ENCODE data around the gene THSD8. TPM values are rescaled to one million over a fixed set of nuclear protein-coding genes. Genes with fewer than 3 reads are reported as not detected.

Gene THSD8
- total RNA-seq, 4 donors from 2014 or later = 0.67 TPM; not detected in 3

DNA sequence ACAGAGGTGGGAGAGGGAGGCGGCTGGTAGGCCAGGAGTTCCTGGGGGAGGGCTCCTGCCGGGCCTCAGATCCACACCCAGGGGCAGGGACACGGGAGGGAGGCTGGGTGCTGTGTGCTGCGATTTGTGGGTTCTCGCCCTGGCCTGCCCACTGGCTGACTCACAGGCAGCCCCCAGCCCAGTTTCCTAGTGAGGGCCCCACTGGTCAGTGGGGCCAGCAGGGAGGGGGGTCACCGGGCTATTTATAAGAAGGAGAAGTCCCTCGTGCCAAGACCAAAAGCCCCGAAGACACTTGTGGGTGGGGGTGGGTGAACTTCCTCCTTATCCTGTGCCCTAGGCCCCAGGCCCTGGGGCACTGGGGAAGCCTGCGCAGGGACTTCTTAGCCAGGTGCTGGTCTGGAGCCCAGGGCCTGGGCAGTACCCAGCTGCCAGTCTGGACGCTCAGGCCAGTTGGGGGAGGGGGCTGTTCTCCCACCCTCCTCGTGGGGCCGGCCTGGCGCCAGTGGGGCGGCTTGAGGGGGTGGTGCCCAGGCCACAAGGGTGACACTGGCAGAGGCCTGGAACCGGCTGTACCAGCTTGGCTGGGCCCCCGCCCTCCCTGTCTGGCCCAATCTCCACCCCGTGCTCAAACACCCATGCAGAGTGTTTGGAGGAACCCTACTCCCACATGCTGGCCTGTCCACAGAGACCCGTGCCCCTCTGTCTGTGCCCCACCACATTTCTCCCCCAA is 15.6 kb upstream of the THSD8 start:
- H3K4me3 ChIP-seq (replicated peaks in 1 of 3) = no peak overlapping the region
- intact Hi-C loops (cut with DNase I) = no loop called here
- no peaks in the 10 kb centered on the region for H3K36me3 ChIP-seq
- peaks cover 66 to 72% of the 10 kb centered on the region in 2 donors for H3K4me1 ChIP-seq
- TF ChIP-seq POLR2A (IDR thresholded peaks at IDR 0.05) (peak in 1 of 2 donors; percentile 81), CTCF (IDR thresholded peaks at IDR 0.05) (peak in 1 of 6 experiments; percentile 16)
- H3K27me3 ChIP-seq = no peaks in the 10 kb centered on the region
- 7 to 45% methylated on average over 6 of the region's 18 CpGs for WGBS, 2 donors
- DNase-seq = peak; percentile 98
- peak overlapping the region; percentile 96 to 99 (median 96) for H3K27ac ChIP-seq
- no peaks in the 10 kb centered on the region for H3K9me3 ChIP-seq

DNA sequence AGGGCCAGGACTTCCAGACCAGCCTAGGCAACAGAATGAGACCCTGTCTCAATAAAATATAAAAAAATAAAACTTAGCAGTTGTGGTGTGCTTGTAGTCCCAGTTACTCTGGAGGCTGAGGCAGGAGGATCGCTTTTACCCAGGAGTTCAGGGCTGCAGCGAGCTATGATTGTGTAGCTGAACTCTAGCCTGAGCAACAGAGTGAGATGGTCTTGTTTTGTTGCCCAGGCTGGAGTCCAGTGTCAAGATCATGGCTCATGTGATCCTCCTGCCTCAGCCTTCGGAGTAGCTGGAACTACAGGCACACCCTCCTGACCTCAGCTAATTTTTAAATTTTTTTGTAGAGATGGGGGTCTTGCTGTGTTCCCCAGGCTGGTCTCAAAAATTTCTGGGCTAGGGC is 14.9 kb upstream of the THSD8 start:
- no peaks in the 10 kb centered on the region for H3K27me3 ChIP-seq
- H3K4me1 ChIP-seq = peaks cover 66 to 68% of the 10 kb centered on the region in 2 donors
- TF ChIP-seq POLR2A (IDR thresholded peaks at IDR 0.05) = no peak
- no peak for TF ChIP-seq CTCF (IDR thresholded peaks at IDR 0.05)
- DNase-seq = peak in 1 of 2 donors; percentile 22
- peaks cover 0 to 4% of the 10 kb centered on the region in 2 donors for H3K36me3 ChIP-seq
- no peaks in the 10 kb centered on the region for H3K9me3 ChIP-seq
- WGBS, 2 donors = 76 to 81% methylated on average over 3 of the region's 3 CpGs
- peak overlapping the region; percentile 96 to 99 (median 96) for H3K27ac ChIP-seq
- no peak overlapping the region for H3K4me3 ChIP-seq (replicated peaks in 1 of 3)
- intact Hi-C loops (cut with DNase I) = no loop called here

DNA sequence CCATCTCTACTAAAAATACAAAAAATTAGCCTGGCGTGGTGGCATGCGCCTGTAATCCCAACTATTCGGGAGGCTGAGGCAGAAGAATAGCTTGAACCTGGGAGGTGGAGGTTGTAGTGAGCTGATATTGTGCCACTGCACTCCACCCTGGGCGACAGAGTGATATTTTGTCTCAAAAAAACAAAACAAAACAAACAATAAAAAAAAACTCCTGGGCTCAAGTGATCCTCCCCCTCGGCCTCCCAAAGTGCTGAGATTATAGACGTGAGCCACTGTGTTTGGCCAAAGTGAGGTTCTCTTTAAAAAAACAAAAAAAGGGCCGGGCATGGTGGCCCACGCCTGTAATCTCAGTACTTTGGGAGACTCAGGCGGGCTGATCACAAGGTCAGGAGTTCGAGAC is 14.4 kb upstream of the THSD8 start:
- peak overlapping the region; percentile 96 to 99 (median 96) for H3K27ac ChIP-seq
- DNase-seq = peak; percentile 37 to 40
- H3K36me3 ChIP-seq = peaks cover 0 to 9% of the 10 kb centered on the region in 2 donors
- H3K4me1 ChIP-seq = peaks cover 62 to 67% of the 10 kb centered on the region in 2 donors
- WGBS, 2 donors = 53 to 59% methylated on average over 10 of the region's 10 CpGs
- no peak overlapping the region for H3K4me3 ChIP-seq (replicated peaks in 1 of 3)
- intact Hi-C loops (cut with DNase I) = no loop called here
- no peaks in the 10 kb centered on the region for H3K27me3 ChIP-seq
- no peaks in the 10 kb centered on the region for H3K9me3 ChIP-seq
- no peak for TF ChIP-seq CTCF (IDR thresholded peaks at IDR 0.05)
- TF ChIP-seq POLR2A (IDR thresholded peaks at IDR 0.05) = peak in 1 of 2 donors; percentile 12

GRCh38 chr19:12788042-12788681 is 13.7 kb upstream of the THSD8 start:
- TF ChIP-seq POLR2A (IDR thresholded peaks at IDR 0.05) (no peak), CTCF (IDR thresholded peaks at IDR 0.05) (no peak)
- Histone ChIP-seq H3K27ac (peak overlapping the region; percentile 96 to 99 (median 96)), H3K9me3 (no peaks in the 10 kb centered on the region), H3K27me3 (no peaks in the 10 kb centered on the region), H3K36me3 (peaks cover 0 to 16% of the 10 kb centered on the region in 2 donors), H3K4me1 (peaks cover 59 to 62% of the 10 kb centered on the region in 2 donors), H3K4me3 (replicated peaks in 1 of 3) (peak overlapping the region in 1 of 3 donors; percentile 90)
- intact Hi-C loops (cut with DNase I) = no loop called here
- no peak for DNase-seq
- WGBS, 2 donors = 50 to 52% methylated on average over 4 of the region's 4 CpGs

GRCh38 chr19:12788682-12789097 is 13.2 kb upstream of the THSD8 start:
- peak overlapping the region in 1 of 3 donors; percentile 90 for H3K4me3 ChIP-seq (replicated peaks in 1 of 3)
- WGBS, 2 donors = 2 to 3% methylated on average over 9 to 12 of the region's 12 CpGs
- peak; percentile 91 to 93 for DNase-seq
- intact Hi-C loops (cut with DNase I) = no loop called here
- no peaks in the 10 kb centered on the region for H3K27me3 ChIP-seq
- H3K36me3 ChIP-seq = peaks cover 0 to 16% of the 10 kb centered on the region in 2 donors
- TF ChIP-seq POLR2A (IDR thresholded peaks at IDR 0.05) (peak in 1 of 2 donors; percentile 33), CTCF (IDR thresholded peaks at IDR 0.05) (no peak)
- peaks cover 53 to 57% of the 10 kb centered on the region in 2 donors for H3K4me1 ChIP-seq
- peak overlapping the region; percentile 96 to 99 (median 96) for H3K27ac ChIP-seq
- H3K9me3 ChIP-seq = no peaks in the 10 kb centered on the region

All from thyroid gland (tissue), 4 donors.